ENCODE data around the gene MFSD2B. TPM values are rescaled to one million over a fixed set of nuclear protein-coding genes. Genes with fewer than 3 reads are reported as not detected.
A peak's percentile ranks its signal among the peaks of the same experiment; 100 is the strongest.

The MFSD2B gene
- total RNA-seq, 4 donors from 2014 or later: not detected

GRCh38 chr2:24072259-24072658 is 62.4 kb downstream of the MFSD2B start:
- no peaks in the 10 kb centered on the region for H3K27me3 ChIP-seq
- H3K4me3 ChIP-seq (replicated peaks in 1 of 3): no peak overlapping the region
- peaks cover 11 to 36% of the 10 kb centered on the region in 2 donors for H3K36me3 ChIP-seq
- H3K4me1 ChIP-seq: peaks cover 0 to 10% of the 10 kb centered on the region in 2 donors
- DNase-seq: no peak
- no peaks in the 10 kb centered on the region for H3K9me3 ChIP-seq
- 92 to 95% methylated on average over 4 of the region's 4 CpGs for WGBS, 2 donors
- no peak overlapping the region for H3K27ac ChIP-seq
- intact Hi-C loops (cut with DNase I): loop anchor here (10.0 kb wide), 1 partner anchor 137 kb away; no protein-coding TSS in a partner anchor
- TF ChIP-seq POLR2A (IDR thresholded peaks at IDR 0.05) (no peak), CTCF (IDR thresholded peaks at IDR 0.05) (no peak)

GRCh38 chr2:24073816-24074215 is 63.9 kb downstream of the MFSD2B start:
- intact Hi-C loops (cut with DNase I): loop anchor here (10.0 kb wide), 1 partner anchor 139 kb away; no protein-coding TSS in a partner anchor
- Histone ChIP-seq H3K4me3 (replicated peaks in 1 of 3) (no peak overlapping the region), H3K27me3 (no peaks in the 10 kb centered on the region), H3K27ac (no peak overlapping the region), H3K36me3 (peaks cover 0 to 20% of the 10 kb centered on the region in 2 donors), H3K9me3 (no peaks in the 10 kb centered on the region), H3K4me1 (peaks cover 3 to 19% of the 10 kb centered on the region in 2 donors)
- DNase-seq: no peak
- no peak for TF ChIP-seq CTCF (IDR thresholded peaks at IDR 0.05)
- no peak for TF ChIP-seq POLR2A (IDR thresholded peaks at IDR 0.05)
- 93 to 94% methylated on average over 6 of the region's 6 CpGs for WGBS, 2 donors

- Histone ChIP-seq H3K4me3 (replicated peaks in 1 of 3) (peak overlapping the region in 2 of 3 donors; percentile 63 to 79), H3K9me3 (no peaks in the 10 kb centered on the region), H3K27me3 (no peaks in the 10 kb centered on the region), H3K4me1 (peaks cover 3 to 20% of the 10 kb centered on the region in 2 donors), H3K27ac (peak overlapping the region in 2 of 3 donors; percentile 86 to 91), H3K36me3 (peaks cover 0 to 13% of the 10 kb centered on the region in 2 donors)
- 61 to 67% methylated on average over 5 of the region's 5 CpGs for WGBS, 2 donors
- TF ChIP-seq CTCF (IDR thresholded peaks at IDR 0.05) (no peak), POLR2A (IDR thresholded peaks at IDR 0.05) (no peak)
- DNase-seq: no peak
- intact Hi-C loops (cut with DNase I): loop anchor here (10.0 kb wide), 1 partner anchor 140 kb away; no protein-coding TSS in a partner anchor
Measured at GRCh38 chr2:24075259-24075658, 65.4 kb downstream of the MFSD2B start.

Small RNA genes within 50 kb of the gene (small RNA-seq; reads per million reads assigned to genes)
- gene RN7SL610P: not detected
- not detected for gene RNU6-370P

Other genes with a start within 250 kb of the MFSD2B start
- 10 to 100 TPM; 32.8 to 49.3 (median 37.3) TPM for gene ATAD2B, start 83.0 kb upstream of the MFSD2B start, total RNA-seq
- gene UBXN2A, start 69.6 kb upstream of the MFSD2B start, total RNA-seq: 10 to 100 TPM; 10.7 to 14.9 (median 13.7) TPM
- 1 to 10 TPM; 3.0 to 6.0 (median 4.6) TPM for gene WDCP, start 37.3 kb downstream of the MFSD2B start, total RNA-seq
- 10 to 100 TPM in 1 of 4 donors, 1 to 10 TPM in 3; 5.8 to 15.5 (median 6.4) TPM for gene FKBP1B, start 39.7 kb downstream of the MFSD2B start, total RNA-seq
- gene SF3B6, start 66.2 kb downstream of the MFSD2B start, total RNA-seq: 100 to 1,000 TPM in 2 of 4 donors, 10 to 100 TPM in 2; 86.1 to 157 (median 110) TPM
- 10 to 100 TPM; 14.5 to 38.4 (median 31.0) TPM for gene TP53I3, start 74.7 kb downstream of the MFSD2B start, total RNA-seq
- 1 to 10 TPM in 3 of 4 donors, not detected in 1; 1.0 to 3.5 (median 2.0) TPM for gene PFN4, start 113.2 kb downstream of the MFSD2B start, total RNA-seq
- gene FAM228B, start 113.4 kb downstream of the MFSD2B start, total RNA-seq: 10 to 100 TPM; 19.4 to 44.5 (median 22.1) TPM
- 1 to 10 TPM; 1.3 to 2.0 (median 1.8) TPM for gene FAM228A, start 165.0 kb downstream of the MFSD2B start, total RNA-seq